ENCODE measurements around the gene SLC22A14.

SLC22A14 gene

DNA sequence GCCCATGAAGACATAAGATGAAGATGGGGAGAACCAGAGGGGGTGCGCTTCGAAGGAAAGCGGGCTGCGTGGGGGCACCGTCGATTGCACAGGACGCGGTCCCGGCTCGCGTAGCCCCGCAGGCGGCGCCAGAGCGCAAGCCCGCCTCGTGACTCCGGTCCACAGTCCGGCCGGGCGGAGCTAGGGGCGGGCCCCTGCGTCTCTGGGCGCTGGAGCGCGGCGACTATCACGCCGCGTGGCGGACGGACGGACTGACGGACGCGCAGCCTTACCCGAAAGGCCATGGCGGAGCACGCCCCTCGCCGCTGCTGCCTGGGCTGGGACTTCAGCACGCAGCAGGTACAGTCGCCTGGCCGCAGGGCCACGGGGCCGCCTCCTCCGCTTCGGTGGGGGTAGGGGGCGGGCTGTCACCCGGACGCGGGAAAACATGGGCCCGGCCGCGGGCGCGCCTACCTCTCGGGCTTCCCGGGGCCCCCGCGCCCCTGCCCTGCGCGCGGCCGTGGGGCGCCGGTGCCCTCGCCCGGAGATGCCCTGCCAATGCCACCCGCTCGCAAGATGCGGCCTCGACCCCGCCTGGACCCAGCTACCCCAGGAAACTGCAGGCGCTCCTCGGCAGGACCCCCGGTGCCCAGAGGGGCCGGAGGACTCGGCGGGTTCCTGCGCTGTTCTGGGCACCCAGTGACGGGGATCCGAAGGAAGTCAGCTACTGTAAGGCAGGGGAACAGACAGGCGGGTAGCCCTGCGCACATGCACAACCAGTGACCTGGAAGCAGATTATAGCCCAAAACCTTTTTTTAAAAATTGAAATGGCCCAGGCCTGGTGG, 64.7 kb downstream of the SLC22A14 start, which contains the start of gene XYLB:
XYLB (plus strand) TSS at position 199 of the 824 bp plus-strand sequence; CDS start at position 283, 84 bp downstream.
- peak; percentile 96 for DNase-seq (ENCODE audit: low spot score)

DNA sequence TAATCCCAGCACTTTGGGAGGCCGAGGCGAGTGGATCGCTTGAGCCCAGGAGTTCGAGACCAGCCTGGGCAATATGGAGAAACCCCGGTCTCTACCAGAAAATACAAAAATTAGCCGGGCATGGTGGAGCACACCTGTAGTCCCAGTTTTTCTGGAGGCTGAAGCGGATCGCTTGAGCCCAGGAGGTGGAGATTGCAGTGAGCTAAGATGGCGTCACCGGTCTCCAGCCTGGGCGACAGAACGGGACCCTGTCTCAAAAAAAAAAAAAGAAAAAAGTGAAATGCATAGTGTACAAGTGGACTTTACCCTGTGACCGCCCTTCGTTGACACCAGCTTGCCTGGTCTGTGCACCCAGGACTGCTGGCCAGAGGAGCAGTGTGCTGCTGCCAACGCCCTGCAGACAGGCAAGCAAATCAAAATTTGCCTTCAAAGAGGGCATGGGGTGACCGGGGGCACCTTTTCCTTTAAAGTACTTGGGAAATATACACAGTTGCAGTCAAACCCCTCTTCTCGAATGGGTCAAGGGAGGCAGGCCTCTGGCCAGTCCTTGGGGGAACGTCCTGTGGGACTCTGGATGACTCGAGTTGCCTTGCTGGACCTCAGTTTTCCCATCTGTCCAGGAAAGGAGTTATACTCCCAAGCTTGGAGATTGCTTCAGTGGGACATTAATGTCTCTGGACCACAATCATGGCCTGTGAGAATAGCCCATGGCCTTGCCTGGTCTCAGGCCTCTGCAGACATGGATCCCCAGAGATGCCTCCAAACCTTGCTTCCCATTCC, 65.5 kb downstream of the SLC22A14 start:
- no peak for DNase-seq (ENCODE audit: low spot score)

DNA sequence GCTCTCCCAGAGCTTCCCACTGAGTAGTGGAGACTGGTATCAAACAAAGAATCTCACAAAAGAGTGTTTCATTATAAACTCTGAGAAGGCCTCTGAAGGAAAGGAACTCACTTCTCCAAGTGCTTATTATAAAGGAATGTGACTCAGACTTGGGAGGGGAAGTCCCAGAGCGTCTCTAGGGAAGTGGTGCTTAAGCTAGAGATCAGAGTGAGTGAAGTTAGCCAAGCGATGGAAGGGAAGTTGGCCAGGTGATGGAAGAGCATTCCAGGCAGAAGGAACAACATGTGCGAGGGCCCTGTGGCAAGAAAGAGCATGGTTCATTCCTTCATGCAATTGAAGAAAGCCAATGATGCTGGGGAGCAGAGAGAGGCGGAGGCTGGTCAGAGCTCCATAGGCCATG, 66.8 kb downstream of the SLC22A14 start:
- DNase-seq (ENCODE audit: low spot score) = no peak

DNA sequence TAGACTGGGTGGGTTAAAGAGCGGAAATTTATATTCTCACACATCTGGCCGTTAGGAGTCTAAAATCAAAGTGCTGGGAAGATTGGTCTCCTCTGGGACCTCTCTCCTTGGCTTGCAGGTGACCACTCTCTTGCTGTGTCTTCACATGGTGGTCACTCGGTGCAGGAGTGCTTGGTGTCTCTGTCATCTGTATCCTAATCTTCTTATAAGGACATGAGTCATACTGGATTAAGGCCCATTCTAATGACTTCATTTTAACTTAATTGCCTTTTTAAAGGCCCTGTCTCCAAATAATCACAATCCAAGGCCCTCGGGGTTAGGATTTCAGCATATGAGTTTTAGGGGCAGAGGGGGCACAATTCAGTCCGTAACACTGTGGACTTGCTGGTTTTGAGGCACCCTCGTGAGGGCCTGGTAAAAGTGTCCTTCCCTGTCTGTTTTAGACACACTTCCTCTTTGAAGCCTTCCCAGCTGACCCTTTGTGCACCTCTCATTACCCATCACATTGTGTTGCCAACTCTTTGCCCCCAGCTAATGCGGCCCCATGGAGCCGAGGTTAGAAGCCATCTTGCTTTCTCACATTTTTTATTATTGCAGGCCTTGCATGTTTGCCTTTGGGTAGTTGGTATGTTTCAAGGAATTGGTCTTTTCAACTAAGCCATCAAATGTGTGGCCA, 67.7 kb downstream of the SLC22A14 start:
- no peak for DNase-seq (ENCODE audit: low spot score)

DNA sequence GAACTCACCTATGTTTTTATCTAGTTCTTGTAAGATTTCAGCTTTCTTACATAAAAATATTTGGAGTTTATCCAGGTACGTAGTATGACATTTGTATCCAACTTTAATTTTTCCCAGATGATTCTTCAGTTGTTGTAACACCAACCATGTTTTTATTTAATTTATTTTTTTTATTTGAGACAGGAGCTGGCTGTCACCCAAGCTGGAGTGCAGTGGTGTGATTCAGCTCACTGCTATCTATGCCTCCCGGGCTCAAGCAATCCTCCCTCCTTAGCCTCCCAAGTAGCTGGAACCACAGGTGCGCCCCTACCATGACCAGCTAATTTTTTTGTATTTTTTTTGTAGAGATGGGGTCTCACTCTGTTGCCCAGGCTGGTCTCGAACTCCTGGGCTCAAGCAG, 71.1 kb downstream of the SLC22A14 start:
- no peak for DNase-seq (ENCODE audit: low spot score)

DNA sequence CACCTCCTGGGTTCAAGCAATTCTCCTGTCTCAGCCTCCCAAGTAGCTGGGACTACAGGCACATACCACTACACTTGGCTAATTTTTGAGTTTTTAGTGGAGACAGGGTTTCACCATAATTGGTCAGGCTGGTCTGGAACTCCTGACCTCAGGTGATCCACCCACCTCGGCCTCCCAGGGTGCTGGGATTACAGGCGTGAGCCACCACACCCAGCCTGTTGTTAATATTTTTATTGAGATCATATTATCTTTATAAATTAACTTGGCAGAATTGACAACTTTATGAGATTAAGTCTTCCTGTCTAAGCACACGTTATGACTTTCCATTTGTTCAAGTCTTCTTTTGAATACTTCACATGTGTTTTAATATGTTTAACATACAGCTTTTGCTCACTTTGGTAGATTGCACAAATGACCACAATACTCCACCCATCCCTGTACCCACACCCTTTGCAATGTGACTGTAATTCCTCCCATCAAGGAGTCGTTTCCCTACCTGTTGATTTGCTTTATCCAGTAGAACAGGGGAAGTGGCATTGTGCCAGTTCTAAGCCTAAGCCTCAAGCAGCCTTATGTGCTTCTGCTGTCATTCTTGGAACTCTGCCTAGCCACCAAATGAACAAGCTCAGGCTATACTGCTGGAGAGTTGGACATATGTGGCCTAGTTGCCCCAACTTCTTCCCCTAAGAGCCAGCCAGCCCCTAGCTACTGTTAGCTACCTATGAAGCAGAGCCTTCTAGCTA, 72.7 kb downstream of the SLC22A14 start:
- DNase-seq (ENCODE audit: low spot score) = peak; percentile 60

DNA sequence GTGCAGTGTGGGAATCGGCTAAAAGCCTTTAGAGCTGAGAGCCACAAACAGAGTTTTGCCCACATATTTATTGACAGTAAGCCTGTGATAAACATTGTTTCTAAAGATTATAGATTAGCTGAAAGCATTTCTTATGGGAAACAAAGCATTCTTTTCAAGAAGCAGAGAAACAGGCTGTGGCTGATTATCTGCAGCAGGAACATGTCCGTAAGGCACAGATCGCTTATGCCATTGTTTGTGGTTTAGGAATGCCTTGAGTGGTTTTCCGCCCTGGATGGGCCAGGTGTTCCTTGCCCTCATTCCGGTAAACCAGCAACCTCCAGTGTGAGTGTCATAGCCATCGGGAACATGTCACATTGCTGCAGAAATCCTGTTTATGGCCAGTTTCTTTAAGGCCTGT, 76.9 kb downstream of the SLC22A14 start:
- no peak for DNase-seq (ENCODE audit: low spot score)

DNA sequence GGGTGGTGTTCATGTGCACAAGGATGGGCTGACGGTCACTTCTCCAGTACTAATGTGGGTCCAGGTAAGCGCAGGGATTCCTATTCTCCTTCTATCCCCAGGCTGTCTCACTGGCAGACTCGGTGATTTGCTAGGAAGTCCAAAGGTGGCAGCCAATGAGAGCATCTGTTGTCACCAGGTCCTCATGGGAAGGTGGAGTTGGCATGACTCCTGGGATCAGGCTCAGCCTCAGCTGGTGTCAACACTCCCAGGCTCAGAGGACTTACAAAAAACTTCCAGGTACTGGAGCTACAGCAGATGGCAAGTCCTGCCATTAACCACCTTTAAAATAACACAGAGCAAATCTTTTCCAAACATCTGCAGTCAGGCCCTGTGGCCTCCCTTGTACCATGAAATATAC, 78.3 kb downstream of the SLC22A14 start:
- no peak for DNase-seq (ENCODE audit: low spot score)

DNA sequence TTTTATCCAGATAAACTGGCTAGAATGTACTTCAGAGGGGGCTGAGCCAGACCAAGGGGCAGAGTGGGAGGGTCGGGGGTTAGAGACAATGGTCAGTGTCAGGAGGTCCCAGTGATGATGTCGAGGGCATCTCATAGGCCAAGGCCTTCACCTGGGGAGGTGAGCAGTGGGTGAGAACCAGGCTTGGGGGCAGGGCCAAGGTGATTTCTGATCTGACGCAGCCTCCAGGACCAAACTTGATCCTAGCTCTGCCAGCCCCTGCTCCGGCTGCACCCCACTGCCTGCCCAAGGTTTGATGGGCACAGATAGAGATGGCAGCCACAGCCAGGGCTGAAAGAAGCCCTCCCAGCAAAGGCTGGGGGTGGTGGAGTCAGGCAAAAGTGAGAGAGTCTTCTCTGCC, 79.4 kb downstream of the SLC22A14 start:
- DNase-seq (ENCODE audit: low spot score) = no peak

DNA sequence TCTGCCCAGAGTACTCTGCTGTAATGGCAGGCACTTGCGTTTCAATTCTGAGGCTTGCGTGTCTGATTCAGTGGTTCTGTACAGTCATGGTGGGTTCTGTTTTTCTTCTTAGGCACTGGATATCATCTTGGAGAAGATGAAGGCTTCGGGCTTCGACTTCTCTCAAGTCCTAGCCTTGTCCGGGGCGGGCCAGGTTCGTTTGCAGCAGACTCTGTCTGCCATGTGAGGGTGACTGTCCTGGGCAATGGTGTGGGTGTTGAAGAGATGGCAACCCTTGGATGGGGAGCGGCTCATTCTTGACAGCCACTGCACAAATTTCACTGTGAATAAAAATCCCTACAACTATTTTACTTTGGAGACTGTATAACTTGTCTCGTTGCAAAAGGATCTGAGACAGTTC, 80.7 kb downstream of the SLC22A14 start:
- no peak for DNase-seq (ENCODE audit: low spot score)

DNA sequence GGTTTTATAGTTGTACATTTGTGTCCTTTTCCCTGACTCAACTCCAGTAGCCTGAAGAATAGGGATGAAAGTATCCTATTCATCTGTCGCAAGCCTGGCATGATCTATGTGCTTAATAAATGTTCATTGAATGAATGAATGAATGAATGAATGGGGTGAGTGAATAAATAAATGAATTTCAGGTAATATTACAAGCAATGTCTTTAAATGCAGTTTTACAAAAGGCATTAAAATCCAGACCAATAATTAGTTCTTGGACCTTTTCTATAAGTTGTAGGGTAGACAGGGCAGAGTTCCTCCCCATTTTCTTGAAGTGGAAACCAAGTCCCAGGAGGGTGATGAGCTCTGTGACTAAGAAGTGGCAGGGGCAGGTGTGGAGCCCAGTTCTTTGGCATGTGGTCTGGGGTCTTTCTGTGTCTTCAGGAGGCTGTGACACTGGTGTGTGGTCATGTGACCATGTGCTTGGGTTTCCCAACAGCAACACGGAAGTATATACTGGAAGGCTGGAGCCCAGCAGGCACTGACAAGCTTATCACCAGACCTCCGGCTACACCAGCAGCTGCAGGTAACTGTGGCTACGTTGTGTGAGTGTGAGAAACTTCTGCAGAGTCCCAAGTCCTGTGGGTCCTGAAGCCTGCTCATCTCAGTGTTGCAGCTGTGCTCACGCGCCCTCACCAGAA, 82.8 kb downstream of the SLC22A14 start:
- DNase-seq (ENCODE audit: low spot score) = no peak

DNA sequence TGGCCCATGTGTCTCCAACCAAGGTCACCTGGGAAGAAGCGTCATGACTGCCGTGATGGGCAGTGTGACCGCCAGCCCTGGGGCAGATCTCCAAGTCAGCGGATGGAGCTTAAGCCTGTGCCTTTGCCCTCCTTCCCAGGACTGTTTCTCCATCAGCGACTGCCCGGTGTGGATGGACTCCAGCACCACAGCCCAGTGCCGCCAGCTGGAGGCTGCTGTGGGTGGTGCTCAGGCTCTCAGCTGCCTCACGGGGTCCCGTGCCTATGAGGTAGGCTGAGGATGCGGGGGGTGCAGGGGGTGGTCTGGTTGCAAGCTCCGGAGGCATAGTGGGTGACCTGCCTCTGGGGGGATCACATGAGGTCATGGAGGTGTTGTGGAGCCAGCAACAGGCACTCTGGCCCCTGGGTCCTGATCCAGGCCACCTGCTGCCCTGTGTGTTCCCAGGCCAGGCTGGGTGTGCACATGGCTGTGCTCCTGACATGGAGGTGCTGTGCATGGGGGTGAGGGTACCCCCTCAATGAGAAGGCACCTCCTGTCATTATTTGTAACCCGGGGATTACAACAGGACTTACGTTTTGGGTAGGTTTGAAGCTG, 83.5 kb downstream of the SLC22A14 start:
- DNase-seq (ENCODE audit: low spot score) = no peak

DNA sequence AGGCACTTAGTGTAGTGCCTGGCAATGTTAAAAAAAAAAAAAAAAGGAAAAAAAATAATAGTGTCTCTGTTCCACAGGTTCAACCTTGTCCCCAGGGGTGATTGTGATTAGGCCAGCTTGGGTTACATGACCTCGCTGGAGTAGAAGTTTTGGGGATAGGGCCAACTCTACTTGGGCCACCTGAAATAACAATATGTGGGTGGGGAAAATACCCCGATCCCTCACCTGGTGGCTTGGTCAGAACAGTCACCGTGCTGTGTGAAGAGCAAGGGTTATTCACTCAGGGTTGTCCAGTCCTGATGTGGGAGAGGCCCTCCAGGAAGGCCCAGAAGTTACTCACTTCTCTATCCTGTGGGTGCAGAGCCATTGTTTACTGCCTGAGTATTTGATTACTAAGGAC, 84.0 kb downstream of the SLC22A14 start:
- DNase-seq (ENCODE audit: low spot score) = no peak

DNA sequence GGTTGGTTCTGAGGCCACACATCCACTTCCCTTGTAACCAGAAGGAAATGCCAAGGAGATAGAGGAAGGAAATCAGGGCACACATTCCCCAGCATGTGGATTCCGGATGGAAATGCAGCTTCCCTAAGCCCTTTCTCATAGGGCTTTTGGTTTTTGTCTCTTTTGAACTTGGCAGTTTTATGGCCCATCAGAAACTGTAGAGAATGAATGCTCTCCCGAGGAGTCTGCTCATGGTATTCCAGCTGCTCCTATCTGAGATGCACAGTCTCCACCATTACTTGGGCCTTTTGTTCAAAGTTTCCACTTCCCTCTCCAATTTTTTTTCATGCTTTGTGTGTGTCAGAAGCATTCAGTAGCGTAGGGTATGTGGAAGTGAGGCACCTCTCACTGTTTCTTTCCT, 85.7 kb downstream of the SLC22A14 start:
- no peak for DNase-seq (ENCODE audit: low spot score)

Data from D341Med (cell line).